Prostate gland (tissue), 2 donors: ENCODE results near the gene AAMDC. TPM values are rescaled to one million over a fixed set of nuclear protein-coding genes. Genes with fewer than 3 reads are reported as not detected.

Source experiments
- DNase-seq: peaks from one replicate; pipeline ENCODE4 v3.0.0-alpha.2; 2019; ENCODE audit warnings: low spot score
- H3K27ac ChIP-seq, 2 donors: fragments of 200-600 bp; sonication (generic); 2 replicates each; pipeline ENCODE4 v1.5.1; 2017 to 2019
- H3K27me3 ChIP-seq: fragments of 200-600 bp; sonication (generic); replicated peaks from 2 replicates; pipeline ENCODE4 v1.5.1; 2019; ENCODE audit not compliant: insufficient read depth
- H3K36me3 ChIP-seq, 2 donors: fragments of 200-600 bp; sonication (generic); 1 replicate in 1 of 2; 2 replicates in 1 of 2; pipeline versions ENCODE4 v1.5.1 to v1.8.1; 2017 to 2019
- H3K4me1 ChIP-seq: fragments of 200-600 bp; sonication (generic); replicated peaks from 2 replicates; pipeline ENCODE4 v1.5.1; 2019
- H3K4me3 ChIP-seq, 2 donors: fragments of 200-600 bp; sonication (generic); 2 replicates each; pipeline ENCODE4 v1.5.1; 2017 to 2019
- H3K9me3 ChIP-seq: fragments of 200-600 bp; sonication (generic); 2 replicates; pipeline ENCODE4 v1.5.1; 2017
- POLR2A ChIP-seq: fragments of 450-650 bp; IDR thresholded peaks from one replicate; pipeline ENCODE4 v1.6.1; 2016; ENCODE audit warnings: antibody characterized with exemption, mild to moderate bottlenecking
- POLR2AphosphoS5 ChIP-seq: sonication (generic); formaldehyde crosslinking; IDR thresholded peaks from one replicate; pipeline ENCODE4 v1.6.1; 2017; ENCODE audit warnings: antibody characterized with exemption
- WGBS: methylation state at CpG from one replicate; pipeline ENCODE4 v1.1.5; 2018; 5-methylcytosine and 5-hydroxymethylcytosine counted together
- intact Hi-C: fragments of 100-400 bp; cut with DNase I; formaldehyde crosslinking; loops from one replicate; pipeline ENCODE4 v1.14.2; 2022
- total RNA-seq, 2 donors: library from RNA; depleted of rRNA; stranded (reverse); fragments of >200 nt; gene quantifications; one replicate each; pipeline ENCODE4 v1.1.0, GENCODE V29; 2016
- TF ChIP-seq, protein P1 (sequence below), 4 experiments: fragments of 200-600 bp in 2 of 4; fragments of 450-650 bp in 2 of 4; sonication (generic) in 2 of 4; IDR thresholded peaks; 1 replicate in 3 of 4; 2 replicates in 1 of 4; pipeline ENCODE4 v1.5.1; 2016 to 2019; ENCODE audit warnings: antibody characterized with exemption in 4 of 4, mild to moderate bottlenecking in 2 of 4, moderate library complexity in 2 of 4

Gene AAMDC
- total RNA-seq, 2 donors from 2014 or later = 27.0 to 27.5 TPM

- H3K4me1 ChIP-seq = no peaks in the 10 kb centered on the region
- no peaks in the 10 kb centered on the region for H3K27me3 ChIP-seq
- intact Hi-C loops = no loop called here
- TF ChIP-seq, protein P1, sequence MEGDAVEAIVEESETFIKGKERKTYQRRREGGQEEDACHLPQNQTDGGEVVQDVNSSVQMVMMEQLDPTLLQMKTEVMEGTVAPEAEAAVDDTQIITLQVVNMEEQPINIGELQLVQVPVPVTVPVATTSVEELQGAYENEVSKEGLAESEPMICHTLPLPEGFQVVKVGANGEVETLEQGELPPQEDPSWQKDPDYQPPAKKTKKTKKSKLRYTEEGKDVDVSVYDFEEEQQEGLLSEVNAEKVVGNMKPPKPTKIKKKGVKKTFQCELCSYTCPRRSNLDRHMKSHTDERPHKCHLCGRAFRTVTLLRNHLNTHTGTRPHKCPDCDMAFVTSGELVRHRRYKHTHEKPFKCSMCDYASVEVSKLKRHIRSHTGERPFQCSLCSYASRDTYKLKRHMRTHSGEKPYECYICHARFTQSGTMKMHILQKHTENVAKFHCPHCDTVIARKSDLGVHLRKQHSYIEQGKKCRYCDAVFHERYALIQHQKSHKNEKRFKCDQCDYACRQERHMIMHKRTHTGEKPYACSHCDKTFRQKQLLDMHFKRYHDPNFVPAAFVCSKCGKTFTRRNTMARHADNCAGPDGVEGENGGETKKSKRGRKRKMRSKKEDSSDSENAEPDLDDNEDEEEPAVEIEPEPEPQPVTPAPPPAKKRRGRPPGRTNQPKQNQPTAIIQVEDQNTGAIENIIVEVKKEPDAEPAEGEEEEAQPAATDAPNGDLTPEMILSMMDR (IDR thresholded peaks at IDR 0.05) = no peak
- TF ChIP-seq POLR2A = no peak
- no peak for TF ChIP-seq POLR2AphosphoS5
- WGBS = 17% methylated on average over 1 of the region's 1 CpG
- no peaks in the 10 kb centered on the region for H3K9me3 ChIP-seq
- H3K36me3 ChIP-seq = no peaks in the 10 kb centered on the region
- no peak overlapping the region for H3K27ac ChIP-seq
- no peak for DNase-seq
- no peak overlapping the region for H3K4me3 ChIP-seq
These were observed 42.4 kb upstream of the AAMDC start for GRCh38 chr11:77778549-77778948.

DNA sequence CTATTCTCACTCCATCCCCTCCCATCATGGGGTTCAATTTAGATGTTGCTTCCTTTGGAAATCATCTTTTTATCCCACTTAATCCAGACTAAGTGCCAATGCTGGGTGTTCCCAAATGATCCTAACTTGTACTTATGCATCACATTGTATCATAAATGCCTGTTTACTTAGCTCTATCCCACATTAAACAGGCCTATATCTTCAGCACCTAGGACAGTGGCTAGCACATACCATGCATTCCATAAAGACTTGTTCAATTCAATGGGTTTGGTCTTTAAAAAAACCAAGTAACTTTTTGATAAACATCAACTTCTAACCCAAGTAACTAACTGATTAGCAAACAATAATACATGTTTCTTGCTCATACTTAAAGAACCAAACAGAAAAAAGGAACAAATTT, 41.0 kb upstream of the AAMDC start:
- H3K9me3 ChIP-seq = no peaks in the 10 kb centered on the region
- H3K27ac ChIP-seq = no peak overlapping the region
- H3K27me3 ChIP-seq = no peaks in the 10 kb centered on the region
- no peaks in the 10 kb centered on the region for H3K36me3 ChIP-seq
- H3K4me1 ChIP-seq = no peaks in the 10 kb centered on the region
- DNase-seq = no peak
- intact Hi-C loops = no loop called here
- H3K4me3 ChIP-seq = no peak overlapping the region
- no peak for TF ChIP-seq POLR2AphosphoS5
- no peak for TF ChIP-seq POLR2A
- TF ChIP-seq, protein P1 (IDR thresholded peaks at IDR 0.05) = no peak

- WGBS = 96% methylated on average over 1 of the region's 1 CpG
- intact Hi-C loops = no loop called here
- no peak for TF ChIP-seq POLR2A
- no peak for TF ChIP-seq POLR2AphosphoS5
- TF ChIP-seq, protein P1 (IDR thresholded peaks at IDR 0.05) = no peak
- no peak for DNase-seq
- no peaks in the 10 kb centered on the region for H3K36me3 ChIP-seq
- no peaks in the 10 kb centered on the region for H3K4me1 ChIP-seq
- H3K27ac ChIP-seq = no peak overlapping the region
- no peaks in the 10 kb centered on the region for H3K9me3 ChIP-seq
- no peak overlapping the region for H3K4me3 ChIP-seq
- no peaks in the 10 kb centered on the region for H3K27me3 ChIP-seq
These were observed 37.9 kb upstream of the AAMDC start for GRCh38 chr11:77783025-77783424.

- no peak for TF ChIP-seq POLR2A
- no peak for TF ChIP-seq POLR2AphosphoS5
- TF ChIP-seq, protein P1 (IDR thresholded peaks at IDR 0.05) = no peak
- Histone ChIP-seq H3K4me3 (no peak overlapping the region), H3K27ac (no peak overlapping the region), H3K4me1 (no peaks in the 10 kb centered on the region), H3K9me3 (no peaks in the 10 kb centered on the region), H3K36me3 (no peaks in the 10 kb centered on the region), H3K27me3 (no peaks in the 10 kb centered on the region)
- 51% methylated on average over 3 of the region's 3 CpGs for WGBS
- DNase-seq = no peak
- intact Hi-C loops = no loop called here
These were observed 36.4 kb upstream of the AAMDC start for GRCh38 chr11:77784572-77784971.

DNA sequence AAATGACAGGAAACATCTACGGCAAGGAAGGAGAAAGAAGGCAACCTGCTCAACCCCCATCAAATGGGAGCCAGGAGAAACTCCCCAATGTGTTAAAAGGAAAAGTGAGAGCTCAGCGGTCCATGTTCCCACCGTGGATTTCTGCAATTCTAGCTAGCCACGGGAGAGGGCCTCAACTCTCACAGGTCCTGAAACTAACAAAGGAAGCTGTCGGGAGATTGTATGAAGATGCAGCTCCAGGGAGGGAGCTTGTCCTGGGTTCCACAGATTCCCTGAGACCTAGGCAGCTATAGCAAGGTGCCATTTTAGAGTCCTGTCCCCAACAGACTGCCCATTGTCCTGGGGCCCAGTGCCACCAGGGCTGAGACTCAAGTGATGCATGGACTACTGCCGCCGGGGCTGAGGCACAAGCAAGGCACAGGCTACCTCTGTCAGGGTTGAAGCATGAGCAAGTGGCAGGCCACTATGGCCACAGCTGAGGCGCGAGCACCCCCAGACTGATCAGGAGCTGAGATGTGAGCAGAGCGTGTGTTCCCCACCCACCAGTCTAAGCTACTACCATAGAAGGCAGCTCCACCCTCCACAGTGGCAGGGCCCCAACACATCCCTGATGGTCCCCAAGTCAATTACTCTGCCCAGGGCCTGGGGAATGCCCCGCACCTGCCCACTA, 31.7 kb upstream of the AAMDC start:
- no peak overlapping the region for H3K27ac ChIP-seq
- no peaks in the 10 kb centered on the region for H3K4me1 ChIP-seq
- intact Hi-C loops = no loop called here
- no peak overlapping the region for H3K4me3 ChIP-seq
- no peaks in the 10 kb centered on the region for H3K27me3 ChIP-seq
- TF ChIP-seq, protein P1 (IDR thresholded peaks at IDR 0.05) = no peak
- TF ChIP-seq POLR2A = no peak
- no peak for TF ChIP-seq POLR2AphosphoS5
- 86% methylated on average over 9 of the region's 11 CpGs for WGBS
- no peaks in the 10 kb centered on the region for H3K9me3 ChIP-seq
- H3K36me3 ChIP-seq = no peaks in the 10 kb centered on the region
- DNase-seq = no peak
